ENCODE measurements around the gene GRB7. TPM values are rescaled to one million over a fixed set of nuclear protein-coding genes. Genes with fewer than 3 reads are reported as not detected.
"Not testable (repeated sequence)": the region's sequence is repeated elsewhere in the genome, so short reads cannot be mapped to it uniquely, and the experiment has no call there.

Gene GRB7
- total RNA-seq: not detected
- not detected for polyA plus RNA-seq
- total RNA-seq: 0 to 0.29 (median 0.21) reads per million in 6 experiments

- ATAC-seq: peak in 1 of 2 donors; percentile 23
Measured at GRCh38 chr17:39737760-39738567, at the start of gene GRB7. Gene GRB7 (plus strand): TSS chr17:39737938. CDS start chr17:39742302, 4,364 bp downstream.

GRCh38 chr17:39688475-39688835 lies 49.3 kb upstream of the GRB7 start:
- peaks cover 0 to 18% (median 10%) of the 10 kb centered on the region in 3 donors for H3K36me3 Mint-ChIP-seq
- ATAC-seq (no peak), DNase-seq (peak in 1 of 10 donors; percentile 54)
- H3K27me3 Mint-ChIP-seq: peaks cover 0 to 1% (median 0%) of the 10 kb centered on the region in 5 donors
- POLR2A ChIA-PET: interaction anchor here (0.9 to 3.2 kb wide), 19 partner anchors 8 to 238 kb away, joined by 3 to 22 read pairs (median 5); partner anchors contain the start of genes ERBB2, LRRC3C, MIEN1 and ORMDL3
- H3K27ac Mint-ChIP-seq: peak overlapping the region; percentile 97 to 99 (median 98)
- H3K4me1 Mint-ChIP-seq: peaks cover 23 to 33% (median 27%) of the 10 kb centered on the region in 4 donors
- H3K9me3 Mint-ChIP-seq: peaks cover 0 to 10% (median 0%) of the 10 kb centered on the region in 9 donors
- peak overlapping the region; percentile 97 to 99 (median 98) for H3K4me3 Mint-ChIP-seq

More at GRCh38 chr17:39737760-39738567, at the start of gene GRB7:
- Mint-ChIP-seq H3K27ac (peak within 1 kb of the TSS in 7 of 10 donors; percentile 56 to 89 (median 76)), H3K27me3 (peaks cover 2 to 28% (median 10%) of the 10 kb centered on the region in 5 donors), H3K36me3 (peaks cover 0 to 2% (median 0%) of the 10 kb centered on the region in 3 donors), H3K9me3 (no peaks in the 10 kb centered on the region), H3K4me3 (peak within 1 kb of the TSS; percentile 63 to 95 (median 81)), H3K4me1 (peaks cover 7 to 30% (median 19%) of the 10 kb centered on the region in 4 donors)
- POLR2A ChIA-PET: no interaction called here
- peak in 1 of 10 donors; percentile 61 for DNase-seq

GRCh38 chr17:39688945-39689344 lies 48.8 kb upstream of the GRB7 start:
- peaks cover 0 to 17% (median 9%) of the 10 kb centered on the region in 3 donors for H3K36me3 Mint-ChIP-seq
- peak overlapping the region; percentile 37 to 99 (median 98) for H3K27ac Mint-ChIP-seq
- peaks cover 0 to 10% (median 0%) of the 10 kb centered on the region in 9 donors for H3K9me3 Mint-ChIP-seq
- peaks cover 23 to 33% (median 26%) of the 10 kb centered on the region in 4 donors for H3K4me1 Mint-ChIP-seq
- H3K27me3 Mint-ChIP-seq: peaks cover 0 to 1% (median 0%) of the 10 kb centered on the region in 5 donors
- H3K4me3 Mint-ChIP-seq: peak overlapping the region; percentile 75 to 99 (median 98)
- no peak for DNase-seq
- POLR2A ChIA-PET: interaction anchor here (1.4 to 3.2 kb wide), 5 partner anchors 9 to 41 kb away, joined by 5 to 22 read pairs (median 13); partner anchors contain the start of gene MIEN1
- ATAC-seq: no peak

- peaks cover 0 to 9% (median 8%) of the 10 kb centered on the region in 3 donors for H3K36me3 Mint-ChIP-seq
- ATAC-seq: no peak
- H3K9me3 Mint-ChIP-seq: no peaks in the 10 kb centered on the region
- H3K4me1 Mint-ChIP-seq: peaks cover 1 to 3% (median 2%) of the 10 kb centered on the region in 4 donors
- peaks cover 7 to 12% (median 11%) of the 10 kb centered on the region in 5 donors for H3K27me3 Mint-ChIP-seq
- no peak overlapping the region for H3K4me3 Mint-ChIP-seq
- DNase-seq: peak in 1 of 10 donors; percentile 16
- POLR2A ChIA-PET: no interaction called here
- H3K27ac Mint-ChIP-seq: no peak overlapping the region
Measured at GRCh38 chr17:39694593-39694992, 43.1 kb upstream of the GRB7 start.

GRCh38 chr17:39695089-39695474 lies 42.7 kb upstream of the GRB7 start:
- peaks cover 10 to 16% (median 13%) of the 10 kb centered on the region in 5 donors for H3K27me3 Mint-ChIP-seq
- H3K4me1 Mint-ChIP-seq: peaks cover 4 to 8% (median 5%) of the 10 kb centered on the region in 4 donors
- no peak overlapping the region for H3K27ac Mint-ChIP-seq
- ATAC-seq (no peak), DNase-seq (no peak)
- H3K9me3 Mint-ChIP-seq: no peaks in the 10 kb centered on the region
- POLR2A ChIA-PET: interaction anchor here (1.0 kb wide), 1 partner anchor 14 kb away, joined by 3 read pairs; no protein-coding TSS in a partner anchor
- H3K4me3 Mint-ChIP-seq: no peak overlapping the region
- H3K36me3 Mint-ChIP-seq: peaks cover 0 to 11% (median 8%) of the 10 kb centered on the region in 3 donors

- H3K27ac Mint-ChIP-seq: no peak overlapping the region
- peaks cover 19 to 30% (median 22%) of the 10 kb centered on the region in 5 donors for H3K27me3 Mint-ChIP-seq
Measured at GRCh38 chr17:39696731-39697130, 41.0 kb upstream of the GRB7 start.

GRCh38 chr17:39697961-39698360 lies 39.8 kb upstream of the GRB7 start:
- peaks cover 8 to 20% (median 9%) of the 10 kb centered on the region in 4 donors for H3K4me1 Mint-ChIP-seq
- H3K27me3 Mint-ChIP-seq: peaks cover 22 to 35% (median 24%) of the 10 kb centered on the region in 5 donors
- peaks cover 0 to 12% (median 8%) of the 10 kb centered on the region in 3 donors for H3K36me3 Mint-ChIP-seq
- no peaks in the 10 kb centered on the region for H3K9me3 Mint-ChIP-seq
- H3K4me3 Mint-ChIP-seq: no peak overlapping the region
- no peak for ATAC-seq
- no peak for DNase-seq
- POLR2A ChIA-PET: interaction anchor here (0.7 to 0.9 kb wide), 2 partner anchors 19 to 169 kb away, joined by 4 to 5 read pairs; no protein-coding TSS in a partner anchor
- H3K27ac Mint-ChIP-seq: no peak overlapping the region

More at GRCh38 chr17:39696731-39697130, 41.0 kb upstream of the GRB7 start:
- no peak overlapping the region for H3K4me3 Mint-ChIP-seq
- POLR2A ChIA-PET: interaction anchor here (0.9 to 1.9 kb wide), 2 partner anchors 9 to 18 kb away, joined by 4 to 8 read pairs; partner anchors contain the start of gene PGAP3
- H3K9me3 Mint-ChIP-seq: no peaks in the 10 kb centered on the region
- peak in 1 of 10 donors; percentile 23 for DNase-seq
- no peak for ATAC-seq
- peaks cover 0 to 12% (median 8%) of the 10 kb centered on the region in 3 donors for H3K36me3 Mint-ChIP-seq
- H3K4me1 Mint-ChIP-seq: peaks cover 8 to 20% (median 9%) of the 10 kb centered on the region in 4 donors

- POLR2A ChIA-PET: interaction anchor here (0.7 to 1.8 kb wide), 2 partner anchors 12 to 24 kb away, joined by 4 to 7 read pairs; partner anchors contain the start of gene PGAP3
- H3K4me1 Mint-ChIP-seq: peaks cover 8 to 20% (median 12%) of the 10 kb centered on the region in 4 donors
- H3K9me3 Mint-ChIP-seq, ATAC-seq, H3K27ac Mint-ChIP-seq, DNase-seq: not testable (repeated sequence)
- peaks cover 22 to 35% (median 23%) of the 10 kb centered on the region in 5 donors for H3K27me3 Mint-ChIP-seq
- H3K36me3 Mint-ChIP-seq: peaks cover 0 to 12% (median 8%) of the 10 kb centered on the region in 3 donors
- H3K4me3 Mint-ChIP-seq: peak overlapping the region; percentile 8 to 83 (median 65)
Measured at GRCh38 chr17:39699157-39699817, 38.5 kb upstream of the GRB7 start.

GRCh38 chr17:39699818-39700147 lies 38.0 kb upstream of the GRB7 start, which contains the start of gene ERBB2:
Gene ERBB2 (plus strand): TSS chr17:39700064. CDS start chr17:39700239, 175 bp downstream.
- H3K27me3 Mint-ChIP-seq: peaks cover 22 to 35% (median 23%) of the 10 kb centered on the region in 5 donors
- DNase-seq: peak in 1 of 10 donors; percentile 41
- peak within 1 kb of the TSS in 1 of 10 donors; percentile 28 for H3K27ac Mint-ChIP-seq
- no peaks in the 10 kb centered on the region for H3K9me3 Mint-ChIP-seq
- no peak for ATAC-seq
- peaks cover 12 to 20% (median 13%) of the 10 kb centered on the region in 4 donors for H3K4me1 Mint-ChIP-seq
- H3K4me3 Mint-ChIP-seq: peak within 1 kb of the TSS; percentile 8 to 83 (median 65)
- POLR2A ChIA-PET: interaction anchor here (1.8 kb wide), 1 partner anchor 12 kb away, joined by 7 read pairs; the partner anchor contains the start of gene PGAP3
- H3K36me3 Mint-ChIP-seq: peaks cover 0 to 10% (median 8%) of the 10 kb centered on the region in 3 donors

GRCh38 chr17:39700148-39700987 lies 37.4 kb upstream of the GRB7 start:
- peak in 1 of 10 donors; percentile 53 for DNase-seq
- no peaks in the 10 kb centered on the region for H3K9me3 Mint-ChIP-seq
- H3K4me1 Mint-ChIP-seq: peaks cover 12 to 20% (median 13%) of the 10 kb centered on the region in 4 donors
- H3K27me3 Mint-ChIP-seq: peaks cover 22 to 35% (median 23%) of the 10 kb centered on the region in 5 donors
- POLR2A ChIA-PET: interaction anchor here (0.6 to 1.8 kb wide), 3 partner anchors 13 to 113 kb away, joined by 3 to 7 read pairs (median 4); partner anchors contain the start of gene PGAP3
- ATAC-seq: peak; percentile 20 to 28
- no peak overlapping the region for H3K27ac Mint-ChIP-seq
- peaks cover 0 to 10% (median 6%) of the 10 kb centered on the region in 3 donors for H3K36me3 Mint-ChIP-seq
- H3K4me3 Mint-ChIP-seq: peak overlapping the region in 5 of 10 donors; percentile 7 to 78 (median 26)

Data from naive thymus-derived CD8-positive, alpha-beta T cell (primary cell).